SK-N-MC (cell line): ENCODE data around the gene PCDHGB1.

Source experiments
- EZH2 ChIP-seq: fragments of 200-600 bp; sonication (generic); IDR thresholded peaks from one replicate; pipeline ENCODE4 v1.6.1; 2017; ENCODE audit warnings: antibody characterized with exemption
- POLR2AphosphoS5 ChIP-seq: IDR thresholded peaks from 2 replicates; pipeline ENCODE4 v1.6.1; 2012; ENCODE audit warnings: mild to moderate bottlenecking, low read depth, low read length, borderline replicate concordance

DNA sequence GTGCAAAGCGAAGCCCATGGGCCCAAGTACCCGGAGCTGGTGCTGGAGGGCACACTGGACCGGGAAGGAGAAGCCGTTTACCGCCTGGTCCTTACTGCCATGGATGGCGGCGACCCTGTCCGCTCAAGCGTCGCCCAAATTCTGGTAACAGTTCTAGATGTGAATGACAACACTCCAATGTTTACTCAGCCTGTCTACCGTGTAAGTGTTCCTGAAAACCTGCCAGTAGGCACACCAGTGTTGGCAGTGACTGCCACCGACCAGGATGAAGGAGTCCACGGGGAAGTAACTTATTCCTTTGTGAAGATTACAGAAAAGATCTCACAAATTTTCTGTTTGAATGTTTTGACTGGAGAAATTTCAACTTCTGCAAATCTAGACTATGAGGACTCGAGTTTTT lies 24.7 kb downstream of the PCDHGB1 start:
- TF ChIP-seq POLR2AphosphoS5 (no peak), EZH2 (no peak)
